Stimulated activated CD8-positive, alpha-beta memory T cell treated with anti-CD3 and anti-CD28 coated beads, Interleukin-4, amount 100 ng/mL, for 4 hours (primary cell): ENCODE measurements around the gene WRNIP1.
"Not testable (repeated sequence)": the region's sequence is repeated elsewhere in the genome, so short reads cannot be mapped to it uniquely, and the experiment has no call there.

Experiments
- DNase-seq, 2 donors: peaks; one replicate each; pipeline ENCODE4 v3.0.0-alpha.2; 2020; ENCODE audit warnings: low read depth in 2 of 2, low spot score in 1 of 2

The WRNIP1 gene

GRCh38 chr6:2782825-2783187, 17.6 kb downstream of the WRNIP1 start:
- DNase-seq = no peak

- DNase-seq = no peak
These were observed 18.2 kb downstream of the WRNIP1 start for GRCh38 chr6:2783188-2783963.

GRCh38 chr6:2784061-2784460, 18.9 kb downstream of the WRNIP1 start:
- no peak for DNase-seq

- no peak for DNase-seq
These were observed 19.7 kb downstream of the WRNIP1 start for GRCh38 chr6:2784930-2785329.

- no peak for DNase-seq
These were observed 21.1 kb downstream of the WRNIP1 start for GRCh38 chr6:2786269-2786668.

- DNase-seq = no peak
These were observed 25.6 kb downstream of the WRNIP1 start for GRCh38 chr6:2790588-2791449.

- DNase-seq = no peak
These were observed 26.3 kb downstream of the WRNIP1 start for GRCh38 chr6:2791450-2791974.

GRCh38 chr6:2792330-2793110, 27.3 kb downstream of the WRNIP1 start:
- no peak for DNase-seq

- DNase-seq = no peak
These were observed 28.4 kb downstream of the WRNIP1 start for GRCh38 chr6:2793534-2794151.

GRCh38 chr6:2794171-2794730, 29.1 kb downstream of the WRNIP1 start:
- no peak for DNase-seq

GRCh38 chr6:2795162-2795561, 30.0 kb downstream of the WRNIP1 start:
- no peak for DNase-seq

GRCh38 chr6:2795956-2796355, 30.8 kb downstream of the WRNIP1 start:
- no peak for DNase-seq

- DNase-seq = no peak
These were observed 31.7 kb downstream of the WRNIP1 start for GRCh38 chr6:2796861-2797260.

GRCh38 chr6:2797564-2798031, 32.4 kb downstream of the WRNIP1 start:
- DNase-seq = no peak

GRCh38 chr6:2798586-2799134, 33.5 kb downstream of the WRNIP1 start:
- DNase-seq = no peak

- DNase-seq = no peak
These were observed 34.8 kb downstream of the WRNIP1 start for GRCh38 chr6:2799936-2800527.

GRCh38 chr6:2800552-2801316, 35.5 kb downstream of the WRNIP1 start:
- DNase-seq = no peak

GRCh38 chr6:2801687-2802086, 36.5 kb downstream of the WRNIP1 start:
- not testable (repeated sequence) for DNase-seq

GRCh38 chr6:2802521-2803060, 37.4 kb downstream of the WRNIP1 start:
- no peak for DNase-seq
